GM19324 (cell line): ENCODE measurements around the gene OR2C1.

Experiments
- ATAC-seq: cut with Tn5 transposase; IDR thresholded peaks from one replicate; pipeline ENCODE4 v1.9.1; 2021; ENCODE audit warnings: mild to moderate bottlenecking, moderate library complexity; ENCODE audit not compliant: unreplicated experiment, low FRiP score

Gene OR2C1

DNA sequence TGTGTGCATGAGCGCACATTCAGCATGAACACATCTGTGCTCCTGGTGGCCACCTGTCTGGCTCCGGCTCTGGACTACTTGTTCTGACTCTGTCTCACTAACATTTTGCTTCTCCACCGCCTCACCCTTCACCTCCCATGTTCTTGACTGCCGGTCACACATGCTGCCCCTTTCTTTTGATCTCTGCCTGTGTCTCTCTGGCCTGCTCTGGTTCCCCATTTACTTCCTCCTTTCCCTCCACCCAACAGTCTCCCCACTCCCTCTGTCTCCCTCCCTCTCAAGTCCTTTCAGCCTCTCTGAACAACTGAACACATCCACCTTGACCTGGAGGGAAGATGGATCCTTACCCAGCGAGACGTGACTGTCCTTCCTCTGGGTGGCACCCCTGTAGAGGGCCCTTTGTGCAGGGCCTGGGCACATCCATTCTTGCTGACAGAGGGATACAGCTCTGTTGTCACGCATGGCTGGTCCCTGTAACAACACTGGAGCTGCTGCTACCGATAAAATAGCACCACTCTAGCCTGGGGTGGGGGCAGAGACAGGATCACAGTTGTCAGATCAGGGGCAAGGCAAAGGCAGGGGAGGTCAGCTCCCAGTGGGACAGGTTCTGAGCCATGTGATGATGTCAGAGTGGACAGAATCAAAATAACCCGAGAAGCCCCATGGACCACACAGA, 34.1 kb downstream of the OR2C1 start:
- ATAC-seq: no peak

DNA sequence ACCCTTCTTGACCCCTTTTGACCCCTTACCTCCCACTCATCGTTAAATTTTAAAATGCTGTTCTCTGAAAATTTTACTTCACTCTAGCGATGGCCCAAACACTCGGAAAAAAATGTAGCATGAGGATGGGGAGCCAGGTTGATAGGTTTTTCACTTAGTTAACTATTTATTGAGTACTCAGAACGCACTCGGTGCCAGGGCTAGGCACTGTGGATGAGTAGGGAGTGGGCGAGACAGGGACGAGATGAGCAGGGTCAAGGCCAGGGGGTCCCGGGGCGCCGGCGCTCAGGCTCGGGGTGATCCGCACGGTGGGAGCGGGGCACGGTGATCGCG, 44.7 kb downstream of the OR2C1 start:
- no peak for ATAC-seq

DNA sequence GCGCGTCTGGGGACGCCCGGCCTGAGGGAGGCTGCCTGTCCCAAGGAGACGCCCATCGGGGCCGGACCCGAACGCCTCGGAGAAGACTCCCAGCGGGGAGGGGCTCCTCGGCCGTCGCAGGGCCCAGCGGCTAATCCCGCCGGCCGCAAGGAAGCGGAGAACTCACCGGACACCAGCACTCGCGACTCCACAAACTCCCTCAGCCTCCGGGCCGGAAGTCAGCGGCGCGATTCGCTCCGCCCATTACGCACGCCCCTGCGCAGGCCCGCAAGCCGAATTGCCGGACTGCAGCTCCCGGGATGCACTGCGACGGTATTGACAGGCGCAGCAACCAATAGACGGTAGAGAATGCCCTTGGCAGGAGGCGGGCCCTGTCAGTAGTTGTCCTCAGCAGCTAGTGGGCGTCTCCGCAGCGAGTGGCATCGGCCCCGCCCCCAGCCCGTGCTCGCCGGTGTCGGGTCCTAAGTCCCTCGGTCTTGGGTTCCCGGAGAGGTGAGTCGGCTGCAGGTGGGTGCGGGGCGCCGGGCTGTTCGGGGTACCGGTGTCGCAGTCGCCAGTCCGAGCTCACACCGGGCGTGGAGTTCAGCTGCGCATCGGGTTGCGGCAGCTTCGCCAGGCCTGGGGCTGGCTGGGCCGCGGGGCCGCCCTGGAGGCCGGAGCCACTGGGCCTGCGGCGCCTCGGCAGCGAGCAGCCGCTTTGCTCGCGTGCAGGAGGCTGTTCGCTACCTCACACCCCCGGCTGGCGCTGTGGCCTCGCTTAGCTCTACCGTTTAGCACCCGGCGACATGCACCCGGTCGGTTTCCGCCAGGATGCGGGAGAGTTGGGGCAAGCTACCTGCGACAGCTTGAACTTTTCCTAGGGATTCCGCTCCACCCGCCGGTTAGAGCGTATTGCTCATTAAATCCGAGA, 45.3 kb downstream of the OR2C1 start, which contains the start of the genes ZNF174 and ZSCAN32:
TSS of gene ZNF174 (plus strand) at position 437 of the 910 bp plus-strand sequence. CDS start 790 bp downstream, outside the sequence.
TSS of gene ZSCAN32 (minus strand) at position 226 of the 910 bp plus-strand sequence. CDS start 3,447 bp downstream, outside the sequence.
- ATAC-seq: peak; percentile 99

DNA sequence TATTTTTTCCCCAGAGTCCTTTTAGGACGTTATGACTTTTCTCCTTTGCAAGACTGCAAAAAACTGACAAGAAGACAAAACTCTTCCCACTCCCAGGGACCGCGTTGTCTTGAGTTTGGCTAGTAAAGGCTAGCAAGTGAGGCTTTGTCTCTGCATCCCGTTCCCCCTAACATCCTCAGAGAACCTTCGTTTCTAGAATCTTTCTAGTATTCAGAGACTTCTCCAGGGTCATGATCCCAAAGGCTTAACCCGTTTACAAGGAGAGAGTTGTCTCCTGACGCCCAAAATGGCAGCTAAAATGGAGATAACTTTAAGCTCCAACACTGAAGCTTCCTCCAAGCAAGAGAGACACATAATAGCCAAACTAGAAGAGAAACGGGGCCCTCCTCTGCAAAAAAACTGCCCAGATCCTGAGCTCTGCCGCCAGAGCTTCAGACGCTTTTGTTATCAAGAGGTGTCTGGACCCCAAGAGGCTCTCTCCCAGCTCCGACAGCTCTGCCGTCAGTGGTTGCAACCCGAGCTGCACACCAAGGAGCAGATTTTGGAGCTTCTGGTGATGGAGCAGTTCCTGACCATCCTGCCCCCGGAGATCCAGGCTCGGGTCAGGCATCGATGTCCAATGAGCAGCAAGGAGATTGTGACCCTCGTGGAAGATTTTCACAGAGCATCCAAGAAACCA, 46.2 kb downstream of the OR2C1 start:
- ATAC-seq: no peak
